ENCODE results near the gene RSKR.

The RSKR gene

DNA sequence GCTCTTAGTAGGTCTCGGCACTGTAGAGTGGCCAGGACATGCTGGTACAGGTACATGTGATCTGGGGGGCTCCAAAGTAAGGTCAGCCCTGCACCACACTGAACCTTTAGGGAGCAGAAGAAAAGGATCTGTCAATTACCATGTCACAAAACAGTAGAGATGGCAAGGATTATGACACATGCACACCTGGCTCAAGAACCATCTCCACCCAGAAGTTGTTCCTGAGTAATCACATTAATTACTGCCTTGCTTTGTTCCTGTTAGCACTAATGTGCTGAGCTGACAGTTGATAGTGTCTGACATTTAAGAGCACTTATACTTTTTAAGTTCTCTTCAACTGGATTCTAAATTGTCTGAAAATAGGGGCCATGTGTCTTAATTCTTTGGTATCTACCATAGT is 21.5 kb upstream of the RSKR start:
- H3K27ac ChIP-seq: no peak overlapping the region
- no peak overlapping the region for H2AFZ ChIP-seq (ENCODE audit: low read depth)
- H3K36me3 ChIP-seq (ENCODE audit: insufficient read depth): peaks cover 46% of the 10 kb centered on the region; the same call in 1 of the 2 replicates
- H3K79me2 ChIP-seq (ENCODE audit: insufficient read depth, low read depth): no peaks in the 10 kb centered on the region; the same call in 1 of the 2 replicates
- H3K4me3 ChIP-seq (IDR thresholded peaks at IDR 0.05; ENCODE audit: insufficient read depth, low read depth, low read length): no peak overlapping the region
- no peaks in the 10 kb centered on the region for H3K27me3 ChIP-seq (ENCODE audit: insufficient read depth, low read depth)
- no peak overlapping the region for H3K4me2 ChIP-seq
- TF ChIP-seq, protein P1, sequence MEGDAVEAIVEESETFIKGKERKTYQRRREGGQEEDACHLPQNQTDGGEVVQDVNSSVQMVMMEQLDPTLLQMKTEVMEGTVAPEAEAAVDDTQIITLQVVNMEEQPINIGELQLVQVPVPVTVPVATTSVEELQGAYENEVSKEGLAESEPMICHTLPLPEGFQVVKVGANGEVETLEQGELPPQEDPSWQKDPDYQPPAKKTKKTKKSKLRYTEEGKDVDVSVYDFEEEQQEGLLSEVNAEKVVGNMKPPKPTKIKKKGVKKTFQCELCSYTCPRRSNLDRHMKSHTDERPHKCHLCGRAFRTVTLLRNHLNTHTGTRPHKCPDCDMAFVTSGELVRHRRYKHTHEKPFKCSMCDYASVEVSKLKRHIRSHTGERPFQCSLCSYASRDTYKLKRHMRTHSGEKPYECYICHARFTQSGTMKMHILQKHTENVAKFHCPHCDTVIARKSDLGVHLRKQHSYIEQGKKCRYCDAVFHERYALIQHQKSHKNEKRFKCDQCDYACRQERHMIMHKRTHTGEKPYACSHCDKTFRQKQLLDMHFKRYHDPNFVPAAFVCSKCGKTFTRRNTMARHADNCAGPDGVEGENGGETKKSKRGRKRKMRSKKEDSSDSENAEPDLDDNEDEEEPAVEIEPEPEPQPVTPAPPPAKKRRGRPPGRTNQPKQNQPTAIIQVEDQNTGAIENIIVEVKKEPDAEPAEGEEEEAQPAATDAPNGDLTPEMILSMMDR (conservative IDR thresholded peaks at IDR 0.05; ENCODE audit: low read depth, low read length): no peak
- H4K20me1 ChIP-seq (ENCODE audit: insufficient read depth): peaks cover 6% of the 10 kb centered on the region; the same call in 1 of the 2 replicates
- peaks cover 10% of the 10 kb centered on the region for H3K4me1 ChIP-seq (ENCODE audit: low read depth, poor library complexity, severe bottlenecking)
- H3K9ac ChIP-seq: no peak overlapping the region

DNA sequence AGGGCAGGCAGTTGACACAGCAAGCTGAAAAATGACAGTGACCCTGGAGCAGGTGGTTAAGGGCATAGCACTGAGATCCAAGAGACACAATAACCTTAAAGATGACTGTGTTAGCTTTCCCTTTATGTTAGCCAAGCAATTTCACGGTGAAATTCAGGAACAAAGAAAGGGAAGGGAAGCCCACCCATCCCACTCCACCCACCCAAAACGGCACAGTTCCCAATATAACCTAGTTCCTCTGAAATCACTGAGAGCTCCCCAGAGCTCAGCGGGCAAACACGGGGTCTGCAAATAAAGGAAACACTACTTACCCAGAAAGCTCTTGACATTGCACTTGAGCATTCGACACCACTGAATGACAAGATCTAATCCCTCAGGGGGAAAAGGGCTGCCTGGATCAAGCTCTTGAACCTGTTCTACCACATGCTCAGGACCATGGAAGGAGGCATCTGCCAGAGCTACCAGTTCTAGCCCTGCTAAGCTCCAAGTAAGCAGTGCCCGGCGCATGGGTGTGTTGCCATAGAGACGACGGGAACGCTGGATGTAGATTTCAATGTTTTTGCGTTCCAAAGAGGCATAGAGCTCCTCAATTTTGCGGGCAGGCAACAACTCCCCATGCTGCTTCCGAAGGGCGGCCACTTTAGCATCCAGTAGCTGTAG is 20.4 kb upstream of the RSKR start:
- H2AFZ ChIP-seq (ENCODE audit: low read depth): no peak overlapping the region
- no peak overlapping the region for H3K4me3 ChIP-seq (IDR thresholded peaks at IDR 0.05; ENCODE audit: insufficient read depth, low read depth, low read length)
- H3K79me2 ChIP-seq (ENCODE audit: insufficient read depth, low read depth): no peaks in the 10 kb centered on the region; the same call in 1 of the 2 replicates
- TF ChIP-seq, protein P1 (conservative IDR thresholded peaks at IDR 0.05; ENCODE audit: low read depth, low read length): no peak
- peaks cover 6% of the 10 kb centered on the region; the same call in 1 of the 2 replicates for H4K20me1 ChIP-seq (ENCODE audit: insufficient read depth)
- no peaks in the 10 kb centered on the region for H3K27me3 ChIP-seq (ENCODE audit: insufficient read depth, low read depth)
- peaks cover 38% of the 10 kb centered on the region; the same call in 1 of the 2 replicates for H3K36me3 ChIP-seq (ENCODE audit: insufficient read depth)
- no peak overlapping the region for H3K9ac ChIP-seq
- no peak overlapping the region for H3K4me2 ChIP-seq
- H3K4me1 ChIP-seq (ENCODE audit: low read depth, poor library complexity, severe bottlenecking): peaks cover 10% of the 10 kb centered on the region
- H3K27ac ChIP-seq: no peak overlapping the region

DNA sequence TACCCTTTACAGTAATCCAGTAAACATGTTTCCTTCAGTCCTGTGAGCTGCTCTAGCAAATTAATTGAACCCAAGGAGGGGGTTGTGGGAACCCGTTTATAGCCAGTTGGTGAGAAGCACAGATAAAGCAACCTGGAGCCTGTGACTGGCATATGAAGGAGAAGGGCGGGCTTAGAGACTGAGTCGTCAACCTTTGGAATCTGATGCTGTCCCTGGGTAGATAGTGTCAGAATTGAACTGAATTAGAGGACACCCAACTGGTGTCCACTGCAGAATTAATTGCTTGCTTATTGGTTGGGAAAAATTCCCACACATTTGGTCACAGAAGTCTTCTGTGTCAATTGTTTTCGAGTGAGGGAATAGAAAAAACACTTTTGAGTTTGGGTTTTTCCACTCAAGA is 12.8 kb upstream of the RSKR start:
- Histone ChIP-seq H3K79me2 (ENCODE audit: insufficient read depth, low read depth) (no peaks in the 10 kb centered on the region), H3K4me3 (IDR thresholded peaks at IDR 0.05; ENCODE audit: insufficient read depth, low read depth, low read length) (no peak overlapping the region), H4K20me1 (ENCODE audit: insufficient read depth) (no peaks in the 10 kb centered on the region), H3K36me3 (ENCODE audit: insufficient read depth) (peaks cover 9% of the 10 kb centered on the region; the same call in 1 of the 2 replicates), H3K27me3 (ENCODE audit: insufficient read depth, low read depth) (no peaks in the 10 kb centered on the region), H3K4me1 (ENCODE audit: low read depth, poor library complexity, severe bottlenecking) (no peaks in the 10 kb centered on the region), H2AFZ (ENCODE audit: low read depth) (no peak overlapping the region), H3K27ac (no peak overlapping the region), H3K4me2 (no peak overlapping the region), H3K9ac (no peak overlapping the region)
- TF ChIP-seq, protein P1 (conservative IDR thresholded peaks at IDR 0.05; ENCODE audit: low read depth, low read length): no peak

DNA sequence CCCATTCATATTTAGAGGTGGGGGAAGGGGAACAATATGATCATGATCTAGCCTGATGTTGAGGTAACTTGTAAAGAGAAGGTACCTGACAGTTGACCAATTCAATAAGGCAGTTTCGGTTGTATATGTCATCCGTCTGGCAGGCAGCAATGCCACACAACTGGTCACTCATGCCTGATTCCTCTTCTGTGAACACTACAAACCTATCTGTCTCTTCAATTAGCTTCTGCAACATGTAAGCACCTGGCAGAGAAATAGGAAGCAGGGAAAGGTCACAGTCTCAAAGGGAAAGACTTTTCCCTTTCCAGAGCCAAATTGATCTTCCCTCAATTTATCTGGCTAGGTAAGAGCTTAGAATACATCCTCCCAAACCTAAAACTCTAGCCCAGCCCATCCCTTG is 10.2 kb upstream of the RSKR start:
- no peaks in the 10 kb centered on the region for H3K27me3 ChIP-seq (ENCODE audit: insufficient read depth, low read depth)
- TF ChIP-seq, protein P1 (conservative IDR thresholded peaks at IDR 0.05; ENCODE audit: low read depth, low read length): no peak
- no peak overlapping the region for H3K27ac ChIP-seq
- H3K36me3 ChIP-seq (ENCODE audit: insufficient read depth): peaks cover 9% of the 10 kb centered on the region; the same call in 1 of the 2 replicates
- no peak overlapping the region for H2AFZ ChIP-seq (ENCODE audit: low read depth)
- no peak overlapping the region for H3K4me2 ChIP-seq
- no peaks in the 10 kb centered on the region for H3K4me1 ChIP-seq (ENCODE audit: low read depth, poor library complexity, severe bottlenecking)
- no peak overlapping the region for H3K4me3 ChIP-seq (IDR thresholded peaks at IDR 0.05; ENCODE audit: insufficient read depth, low read depth, low read length)
- H3K9ac ChIP-seq: no peak overlapping the region
- H3K79me2 ChIP-seq (ENCODE audit: insufficient read depth, low read depth): no peaks in the 10 kb centered on the region
- no peaks in the 10 kb centered on the region for H4K20me1 ChIP-seq (ENCODE audit: insufficient read depth)
